Measurements from ENCODE around the gene SPATS2. TPM values are rescaled to one million over a fixed set of nuclear protein-coding genes. Genes with fewer than 3 reads are reported as not detected.

Gene SPATS2
- total RNA-seq, 1 donor from 2014 or later = 43.9 TPM

DNA sequence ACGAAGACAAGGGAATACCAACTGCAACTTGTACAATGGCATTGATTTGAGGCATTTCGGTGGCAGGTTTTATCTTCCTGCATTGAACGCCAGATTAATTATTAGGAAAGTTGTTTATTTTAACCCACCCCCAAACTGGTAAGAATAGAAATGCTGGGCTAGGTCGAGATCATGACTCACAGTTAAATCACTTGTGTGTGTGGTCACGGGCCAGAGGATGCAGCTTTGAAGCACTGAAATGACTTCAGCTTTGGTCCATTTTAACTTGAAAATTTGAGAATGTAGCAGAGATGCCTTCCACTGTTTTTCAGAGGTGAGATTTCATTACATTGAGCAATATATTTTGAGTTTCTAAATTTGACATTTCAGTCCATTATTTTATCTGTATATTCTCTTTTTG, 148.0 kb downstream of the SPATS2 start:
- Mint-ChIP-seq H3K36me3 (ENCODE audit: unreplicated experiment) (no peaks in the 10 kb centered on the region), H3K9me3 (ENCODE audit: unreplicated experiment) (no peaks in the 10 kb centered on the region), H3K27ac (ENCODE audit: unreplicated experiment) (no peak overlapping the region), H3K27me3 (ENCODE audit: unreplicated experiment) (no peaks in the 10 kb centered on the region), H3K4me1 (ENCODE audit: low read depth, unreplicated experiment) (peaks cover 2% of the 10 kb centered on the region), H3K4me3 (ENCODE audit: unreplicated experiment) (no peak overlapping the region)
- no peak for TF ChIP-seq CTCF (IDR thresholded peaks at IDR 0.05; ENCODE audit: partially characterized antibody, unreplicated experiment)
- no peak for DNase-seq

DNA sequence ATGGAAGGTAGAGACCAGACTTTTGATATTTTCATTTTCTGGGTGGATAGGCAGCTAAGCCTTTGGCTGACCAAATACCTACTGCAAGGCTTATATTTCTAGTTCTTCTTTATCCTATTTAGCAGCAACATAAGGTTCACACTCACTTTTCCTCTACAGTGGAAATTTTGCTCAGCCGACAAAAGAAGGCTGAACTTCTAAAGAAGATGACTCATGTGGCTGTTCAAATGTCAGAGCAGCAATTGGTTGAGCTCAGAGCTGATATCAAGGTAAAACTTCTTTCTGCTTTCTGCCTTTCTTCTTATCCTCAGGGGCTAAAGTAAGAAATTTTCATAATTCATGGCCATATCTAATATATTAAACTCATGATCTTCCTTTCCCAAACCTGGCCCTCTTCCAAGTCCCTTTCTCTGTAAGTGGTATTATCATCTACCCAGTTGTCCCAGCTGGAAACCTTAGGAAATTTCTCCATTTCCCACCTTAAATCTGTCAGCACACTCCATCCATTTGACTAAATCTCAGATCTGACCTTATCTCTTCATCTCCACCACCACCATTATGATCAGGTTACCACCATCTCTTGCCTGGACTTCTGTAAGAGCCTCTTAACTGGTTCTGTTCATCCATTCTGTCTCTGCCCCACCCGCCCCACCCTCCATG, 151.8 kb downstream of the SPATS2 start:
- no peak for TF ChIP-seq CTCF (IDR thresholded peaks at IDR 0.05; ENCODE audit: partially characterized antibody, unreplicated experiment)
- no peak for DNase-seq
- Mint-ChIP-seq H3K9me3 (ENCODE audit: unreplicated experiment) (no peaks in the 10 kb centered on the region), H3K27me3 (ENCODE audit: unreplicated experiment) (no peaks in the 10 kb centered on the region), H3K4me3 (ENCODE audit: unreplicated experiment) (no peak overlapping the region), H3K4me1 (ENCODE audit: low read depth, unreplicated experiment) (peaks cover 2% of the 10 kb centered on the region), H3K27ac (ENCODE audit: unreplicated experiment) (no peak overlapping the region), H3K36me3 (ENCODE audit: unreplicated experiment) (no peaks in the 10 kb centered on the region)

DNA sequence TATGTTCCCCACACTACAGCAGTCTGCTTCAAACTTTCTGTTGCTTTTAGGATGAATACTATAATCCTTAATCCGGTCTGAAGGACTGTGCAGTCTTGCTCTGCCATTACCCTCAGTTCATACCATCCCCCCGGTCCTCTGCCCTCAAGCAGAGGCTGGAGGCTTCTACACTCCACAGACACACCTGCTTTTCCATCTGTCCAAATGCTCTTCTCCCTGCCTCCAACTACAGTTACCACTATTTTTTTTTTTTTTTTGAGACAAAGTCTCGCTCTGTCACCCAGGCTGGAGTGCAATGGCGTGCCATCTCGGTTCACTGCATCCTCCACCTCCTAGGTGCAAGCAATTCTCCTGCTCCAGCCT, 152.3 kb downstream of the SPATS2 start:
- H3K4me1 Mint-ChIP-seq (ENCODE audit: low read depth, unreplicated experiment) = peaks cover 2% of the 10 kb centered on the region
- H3K9me3 Mint-ChIP-seq (ENCODE audit: unreplicated experiment) = no peaks in the 10 kb centered on the region
- no peak overlapping the region for H3K4me3 Mint-ChIP-seq (ENCODE audit: unreplicated experiment)
- no peaks in the 10 kb centered on the region for H3K27me3 Mint-ChIP-seq (ENCODE audit: unreplicated experiment)
- DNase-seq = no peak
- H3K27ac Mint-ChIP-seq (ENCODE audit: unreplicated experiment) = no peak overlapping the region
- H3K36me3 Mint-ChIP-seq (ENCODE audit: unreplicated experiment) = no peaks in the 10 kb centered on the region
- TF ChIP-seq CTCF (IDR thresholded peaks at IDR 0.05; ENCODE audit: partially characterized antibody, unreplicated experiment) = no peak

GRCh38 chr12:49521389-49521788, 154.1 kb downstream of the SPATS2 start:
- Mint-ChIP-seq H3K36me3 (ENCODE audit: unreplicated experiment) (no peaks in the 10 kb centered on the region), H3K4me3 (ENCODE audit: unreplicated experiment) (no peak overlapping the region), H3K4me1 (ENCODE audit: low read depth, unreplicated experiment) (peaks cover 2% of the 10 kb centered on the region), H3K27me3 (ENCODE audit: unreplicated experiment) (no peaks in the 10 kb centered on the region), H3K9me3 (ENCODE audit: unreplicated experiment) (no peaks in the 10 kb centered on the region), H3K27ac (ENCODE audit: unreplicated experiment) (no peak overlapping the region)
- TF ChIP-seq CTCF (IDR thresholded peaks at IDR 0.05; ENCODE audit: partially characterized antibody, unreplicated experiment) = no peak
- no peak for DNase-seq

DNA sequence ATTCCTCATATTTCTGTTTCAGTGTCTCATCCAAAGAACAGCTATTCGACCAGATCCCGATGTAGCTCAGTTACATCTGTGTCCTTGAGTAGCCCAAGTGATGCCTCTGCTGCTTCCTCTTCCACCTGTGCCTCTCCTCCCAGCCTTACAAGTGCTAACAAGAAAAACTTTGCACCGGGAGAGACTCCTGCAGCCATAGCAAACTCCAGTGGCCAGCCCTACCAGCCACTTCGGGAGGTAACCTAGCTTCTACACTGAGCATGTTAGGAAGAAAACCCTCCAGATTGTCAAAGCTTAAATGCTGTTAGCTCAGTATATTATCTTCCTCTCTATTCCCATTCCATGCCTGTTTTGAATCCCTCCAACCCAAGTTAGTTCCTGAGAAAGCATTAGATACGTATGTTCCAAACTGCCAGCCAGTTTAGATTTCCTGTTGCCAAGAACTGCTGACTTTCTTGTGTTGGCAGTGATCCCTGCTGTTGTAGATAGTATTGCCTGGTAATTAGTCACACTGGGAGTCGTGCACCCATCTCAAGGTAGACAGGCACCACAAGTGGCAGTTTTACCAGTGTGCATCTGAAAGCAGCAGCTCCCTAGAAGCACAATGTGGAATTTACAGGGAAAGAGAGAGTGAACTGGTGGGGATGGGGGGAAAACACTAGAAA, 157.5 kb downstream of the SPATS2 start:
- Mint-ChIP-seq H3K27me3 (ENCODE audit: unreplicated experiment) (no peaks in the 10 kb centered on the region), H3K9me3 (ENCODE audit: unreplicated experiment) (no peaks in the 10 kb centered on the region), H3K36me3 (ENCODE audit: unreplicated experiment) (peaks cover 4% of the 10 kb centered on the region), H3K4me3 (ENCODE audit: unreplicated experiment) (no peak overlapping the region), H3K27ac (ENCODE audit: unreplicated experiment) (no peak overlapping the region), H3K4me1 (ENCODE audit: low read depth, unreplicated experiment) (peaks cover 7% of the 10 kb centered on the region)
- DNase-seq = no peak
- no peak for TF ChIP-seq CTCF (IDR thresholded peaks at IDR 0.05; ENCODE audit: partially characterized antibody, unreplicated experiment)
